OCI-LY7 (cell line): ENCODE data around the gene PRND. TPM values are rescaled to one million over a fixed set of nuclear protein-coding genes. Genes with fewer than 3 reads are reported as not detected.
"Not testable (repeated sequence)": the region's sequence is repeated elsewhere in the genome, so short reads cannot be mapped to it uniquely, and the experiment has no call there.

Source experiments
- BruUV-seq: library from RNA; stranded (reverse); fragments of 400-500 nt; replicated peaks from 2 replicates; lab custom pipeline; 2021; lab: Mats Ljungman, UMichigan
- CTCF ChIA-PET: fragments of 300-600 bp; sonication (Branson Sonifier 250); formaldehyde crosslinking; loops from one replicate; lab custom pipeline; 2022; ENCODE audit warnings: antibody characterized with exemption; ENCODE audit not compliant: unreplicated experiment; lab: Charles Lee
- POLR2A ChIA-PET: fragments of 300-600 bp; sonication (Branson Sonifier 250); formaldehyde crosslinking; loops from one replicate; lab custom pipeline; 2022; ENCODE audit warnings: antibody characterized with exemption; lab: Charles Lee
- DNase-seq: peaks from one replicate; pipeline ENCODE4 v3.0.0-alpha.2; 2015; ENCODE audit warnings: low spot score
- H2AFZ ChIP-seq: fragments of 200-600 bp; sonication (generic), shearing (Covaris generic); 2 replicates; pipeline ENCODE4 v1.6.1; 2014; ENCODE audit warnings: mild to moderate bottlenecking, antibody characterized with exemption, low read length, moderate library complexity
- H3K27ac ChIP-seq: fragments of 200-600 bp; sonication (generic); 2 replicates; pipeline ENCODE4 v1.5.1; 2014; ENCODE audit warnings: mixed run types, low read depth, mild to moderate bottlenecking, moderate library complexity, low read length, inconsistent platforms; ENCODE audit not compliant: poor library complexity, severe bottlenecking
- H3K36me3 ChIP-seq: fragments of 200-600 bp; sonication (generic); 2 replicates; pipeline ENCODE4 v1.6.1; 2014; ENCODE audit warnings: mild to moderate bottlenecking, antibody characterized with exemption, low read length, moderate library complexity, mixed read lengths; ENCODE audit not compliant: insufficient read depth
- H3K4me1 ChIP-seq: fragments of 200-600 bp; sonication (generic); 2 replicates; pipeline ENCODE4 v1.5.1; 2014; ENCODE audit warnings: mild to moderate bottlenecking, low read length; ENCODE audit not compliant: insufficient read depth, poor library complexity, severe bottlenecking
- H3K4me2 ChIP-seq: fragments of 200-600 bp; sonication (generic); 2 replicates; pipeline ENCODE4 v1.6.1; 2014; ENCODE audit warnings: mild to moderate bottlenecking, low read length
- H3K4me3 ChIP-seq: fragments of 200-600 bp; sonication (generic); 2 replicates; pipeline ENCODE4 v1.5.1; 2014; ENCODE audit warnings: mild to moderate bottlenecking, low read depth, low read length; ENCODE audit not compliant: poor library complexity, severe bottlenecking
- H3K79me2 ChIP-seq: fragments of 200-600 bp; sonication (generic); 2 replicates; pipeline ENCODE4 v1.6.1; 2016; ENCODE audit warnings: low read depth, mild to moderate bottlenecking, low read length, moderate library complexity, mixed read lengths; ENCODE audit not compliant: insufficient read depth
- H3K9me2 ChIP-seq: fragments of 200-600 bp; sonication (generic); 2 replicates; pipeline ENCODE4 v1.6.1; 2016; ENCODE audit warnings: mild to moderate bottlenecking, low read length, mixed read lengths; ENCODE audit not compliant: insufficient read depth
- H3K9me3 ChIP-seq: fragments of 200-600 bp; sonication (generic); 2 replicates; pipeline ENCODE4 v1.6.1; 2014; ENCODE audit warnings: mild to moderate bottlenecking, mixed run types, low read length, mixed read lengths
- H4K20me1 ChIP-seq: fragments of 200-600 bp; sonication (generic); 2 replicates; pipeline ENCODE4 v1.6.1; 2014; ENCODE audit warnings: mild to moderate bottlenecking, antibody characterized with exemption, low read length, moderate library complexity, mixed read lengths; ENCODE audit not compliant: insufficient read depth
- CTCF ChIP-seq: fragments of 200-600 bp; sonication (generic); conservative IDR thresholded peaks from 2 replicates; pipeline ENCODE4 v1.5.1; 2014; ENCODE audit warnings: mild to moderate bottlenecking, antibody characterized with exemption, low read length, moderate library complexity, mixed read lengths
- EZH2phosphoT487 ChIP-seq: fragments of 200-600 bp; sonication (generic); IDR thresholded peaks from 2 replicates; pipeline ENCODE4 v1.6.1; 2018; ENCODE audit warnings: low read depth, borderline replicate concordance, mild to moderate bottlenecking, mixed run types, antibody characterized with exemption, low read length, moderate library complexity, mixed read lengths
- intact Hi-C: fragments of 100-400 bp; cut with micrococcal nuclease; formaldehyde crosslinking; loops from one replicate; pipeline ENCODE4 v1.10.0; 2022; ENCODE audit not compliant: unreplicated experiment
- total RNA-seq, 2 experiments: library from RNA; depleted of rRNA in 1 of 2; stranded (reverse); fragments of >200 nt in 1 of 2; shearing (Covaris generic) in 1 of 2; gene quantifications; 2 replicates each; pipeline ENCODE4 v1.2.3, GENCODE V29; 2014 to 2022

The PRND gene
- total RNA-seq, 2 experiments from 2014 or later, result not detected

GRCh38 chr20:4770026-4770425 is 48.3 kb downstream of the PRND start:
- POLR2A ChIA-PET, result interaction anchor here (0.6 kb wide), 1 partner anchor 317 kb away, joined by 5 read pairs; no protein-coding TSS in a partner anchor
- Histone ChIP-seq H2AFZ (no peak overlapping the region), H3K4me1 (no peaks in the 10 kb centered on the region), H3K79me2 (no peaks in the 10 kb centered on the region), H3K27ac (no peak overlapping the region), H3K4me2 (no peak overlapping the region), H3K4me3 (no peak overlapping the region), H4K20me1 (no peaks in the 10 kb centered on the region), H3K36me3 (no peaks in the 10 kb centered on the region), H3K9me3 (peaks cover 21% of the 10 kb centered on the region), H3K9me2 (no peaks in the 10 kb centered on the region)
- CTCF ChIA-PET, result no interaction called here
- BruUV-seq, result no TSS peak
- intact Hi-C loops, result no loop called here
- DNase-seq, result no peak
- TF ChIP-seq EZH2phosphoT487 (no peak), CTCF (no peak)

- no peaks in the 10 kb centered on the region for H3K36me3 ChIP-seq
- no peaks in the 10 kb centered on the region for H3K4me1 ChIP-seq
- ChIA-PET CTCF (no interaction called here), POLR2A (interaction anchor here (1.4 kb wide), 1 partner anchor 9 kb away, joined by 4 read pairs; no protein-coding TSS in a partner anchor)
- H4K20me1 ChIP-seq, result no peaks in the 10 kb centered on the region
- no peak overlapping the region for H2AFZ ChIP-seq
- H3K79me2 ChIP-seq, result no peaks in the 10 kb centered on the region
- no peak for DNase-seq
- H3K4me3 ChIP-seq, result no peak overlapping the region
- H3K27ac ChIP-seq, result no peak overlapping the region
- no peaks in the 10 kb centered on the region for H3K9me2 ChIP-seq
- no peak for TF ChIP-seq CTCF
- TF ChIP-seq EZH2phosphoT487, result no peak
- intact Hi-C loops, result no loop called here
- no peak overlapping the region for H3K4me2 ChIP-seq
- H3K9me3 ChIP-seq, result peaks cover 21% of the 10 kb centered on the region
- BruUV-seq, result no TSS peak
These were observed 49.3 kb downstream of the PRND start for GRCh38 chr20:4771004-4771403.

- TF ChIP-seq EZH2phosphoT487 (no peak), CTCF (no peak)
- Histone ChIP-seq H3K79me2 (no peaks in the 10 kb centered on the region), H3K27ac (no peak overlapping the region), H3K4me2 (no peak overlapping the region), H3K4me1 (no peaks in the 10 kb centered on the region), H3K36me3 (no peaks in the 10 kb centered on the region), H2AFZ (no peak overlapping the region), H3K9me3 (peaks cover 21% of the 10 kb centered on the region), H4K20me1 (no peaks in the 10 kb centered on the region), H3K9me2 (no peaks in the 10 kb centered on the region), H3K4me3 (no peak overlapping the region)
- ChIA-PET CTCF (interaction anchor here (0.5 kb wide), 2 partner anchors 10 to 262 kb away, joined by 3 read pairs; no protein-coding TSS in a partner anchor), POLR2A (no interaction called here)
- no TSS peak for BruUV-seq
- intact Hi-C loops, result no loop called here
- DNase-seq, result no peak
These were observed 50.4 kb downstream of the PRND start for GRCh38 chr20:4772132-4772531.

- intact Hi-C loops, H3K4me2 ChIP-seq, BruUV-seq, H3K4me1 ChIP-seq, H4K20me1 ChIP-seq, CTCF ChIA-PET, DNase-seq, H2AFZ ChIP-seq, H3K27ac ChIP-seq, H3K4me3 ChIP-seq, H3K79me2 ChIP-seq, H3K36me3 ChIP-seq, H3K9me2 ChIP-seq: not testable (repeated sequence)
- H3K9me3 ChIP-seq, result peaks cover 21% of the 10 kb centered on the region
- POLR2A ChIA-PET, result interaction anchor here (0.6 kb wide), 1 partner anchor 402 kb away, joined by 3 read pairs; no protein-coding TSS in a partner anchor
These were observed 51.3 kb downstream of the PRND start for GRCh38 chr20:4773014-4773413.
